SK-N-SH (cell line): ENCODE data around the gene CALCR. TPM values are rescaled to one million over a fixed set of nuclear protein-coding genes. Genes with fewer than 3 reads are reported as not detected.

ENCODE experiments used
- CTCF ChIA-PET: fragments of 300-600, 350-600 bp; formaldehyde crosslinking; extraction: SDS; loops from one replicate; lab custom pipeline; 2021; lab: Yijun Ruan, JAX
- POLR2A ChIA-PET: fragments of 350-600 bp; sonication (Branson Sonifier 250); formaldehyde crosslinking; extraction: SDS; loops from one replicate; lab custom pipeline; 2020; ENCODE audit warnings: antibody characterized with exemption, inconsistent platforms; lab: Yijun Ruan, JAX
- DNase-seq: peaks from one replicate; pipeline ENCODE4 v3.0.0; 2012
- H2AFZ ChIP-seq: fragments of 200-600 bp; sonication (generic); 2 replicates; pipeline ENCODE4 v1.8.1; 2016; ENCODE audit warnings: antibody characterized with exemption, mild to moderate bottlenecking, low read depth
- H3F3A ChIP-seq: fragments of 200-600 bp; sonication (generic); replicated peaks from 2 replicates; pipeline ENCODE3; 2016; ENCODE audit warnings: antibody characterized with exemption, mild to moderate bottlenecking; ENCODE audit not compliant: insufficient read depth
- H3K27ac ChIP-seq, 2 experiments: fragments of 200-500 bp in 1 of 2; fragments of 200-600 bp in 1 of 2; sonication (Bioruptor generic) in 1 of 2; sonication (generic), shearing (Covaris generic) in 1 of 2; 2 replicates each; pipeline versions ENCODE4 v1.5.1 to v1.6.1; 2014 to 2016; ENCODE audit warnings: low read depth in 2 of 2, inconsistent platforms in 1 of 2, low read length in 1 of 2, mild to moderate bottlenecking in 1 of 2, mixed read lengths in 1 of 2
- H3K27me3 ChIP-seq: fragments of 200-600 bp; sonication (generic), shearing (Covaris generic); 2 replicates; pipeline ENCODE4 v1.6.1; 2016; ENCODE audit warnings: mixed run types; ENCODE audit not compliant: insufficient read depth
- H3K36me3 ChIP-seq, 2 experiments: fragments of 200-500 bp in 1 of 2; fragments of 200-600 bp in 1 of 2; sonication (Bioruptor generic) in 1 of 2; sonication (generic) in 1 of 2; replicated peaks in 1 of 2; 2 replicates each; pipeline versions ENCODE3 to v1.5.1; 2014 to 2016; ENCODE audit warnings: low read length in 1 of 2, mild to moderate bottlenecking in 1 of 2; ENCODE audit not compliant: insufficient read depth in 2 of 2, control insufficient read depth in 1 of 2
- H3K4me1 ChIP-seq, 2 experiments: fragments of 200-500 bp in 1 of 2; fragments of 200-600 bp in 1 of 2; sonication (Bioruptor generic) in 1 of 2; sonication (generic), shearing (Covaris generic) in 1 of 2; 2 replicates each; pipeline versions ENCODE4 v1.5.1 to v1.6.1; 2014 to 2016; ENCODE audit warnings: low read depth in 1 of 2, low read length in 1 of 2, mixed run types in 1 of 2; ENCODE audit not compliant: insufficient read depth in 2 of 2, control insufficient read depth in 1 of 2
- H3K4me2 ChIP-seq: fragments of 200-600 bp; sonication (generic), shearing (Covaris generic); 2 replicates; pipeline ENCODE4 v1.6.1; 2017; ENCODE audit warnings: mixed run types
- H3K4me3 ChIP-seq, 2 experiments: fragments of 200-500 bp in 1 of 2; fragments of 200-600 bp in 1 of 2; sonication (Bioruptor generic) in 1 of 2; sonication (generic), shearing (Covaris generic) in 1 of 2; 2 replicates each; pipeline versions ENCODE4 v1.5.1 to v1.8.1; 2014 to 2016; ENCODE audit warnings: low read depth in 2 of 2, inconsistent platforms in 1 of 2, low read length in 1 of 2, mild to moderate bottlenecking in 1 of 2, mixed read lengths in 1 of 2, moderate library complexity in 1 of 2
- H3K79me2 ChIP-seq: fragments of 200-600 bp; sonication (generic); 2 replicates; pipeline ENCODE4 v1.8.1; 2017; ENCODE audit warnings: mild to moderate bottlenecking; ENCODE audit not compliant: insufficient read depth
- H3K9ac ChIP-seq: fragments of 200-600 bp; sonication (generic); 2 replicates; pipeline ENCODE4 v1.6.1; 2017; ENCODE audit warnings: mixed run types
- H3K9me2 ChIP-seq: fragments of 200-600 bp; sonication (generic); 2 replicates; pipeline ENCODE4 v1.6.1; 2017; ENCODE audit warnings: mixed run types
- H3K9me3 ChIP-seq: fragments of 200-600 bp; sonication (generic); 2 replicates; pipeline ENCODE4 v1.6.1; 2017; ENCODE audit warnings: mixed run types, mild to moderate bottlenecking, moderate library complexity
- H4K20me1 ChIP-seq: fragments of 200-600 bp; sonication (generic); 2 replicates; pipeline ENCODE4 v1.6.1; 2017; ENCODE audit warnings: mild to moderate bottlenecking, mixed run types; ENCODE audit not compliant: insufficient read depth
- EP300 ChIP-seq, 2 experiments: IDR thresholded peaks; 2 replicates each; pipeline versions ENCODE4 v1.4.0 to v1.6.1; 2012; ENCODE audit warnings: borderline replicate concordance in 1 of 2, low read depth in 1 of 2, low read length in 1 of 2
- FOSL2 ChIP-seq: IDR thresholded peaks from 2 replicates; pipeline ENCODE4 v1.4.0; 2012; ENCODE audit warnings: low read depth, mild to moderate bottlenecking, moderate library complexity, borderline replicate concordance
- FOXJ3 ChIP-seq: sonication (generic); formaldehyde crosslinking; IDR thresholded peaks from 2 replicates; pipeline ENCODE4 v1.5.1; 2020; ENCODE audit warnings: mild to moderate bottlenecking, missing genetic modification reagents
- FOXM1 ChIP-seq: IDR thresholded peaks from 2 replicates; pipeline ENCODE4 v1.4.0; 2012; ENCODE audit warnings: low read depth, mild to moderate bottlenecking
- NFIC ChIP-seq: IDR thresholded peaks from 2 replicates; pipeline ENCODE4 v1.4.0; 2012; ENCODE audit warnings: borderline replicate concordance
- NRF1 ChIP-seq: IDR thresholded peaks from 2 replicates; pipeline ENCODE4 v1.6.1; 2012; ENCODE audit warnings: low read depth, mild to moderate bottlenecking, low read length
- RAD21 ChIP-seq: IDR thresholded peaks from 2 replicates; pipeline ENCODE4 v1.6.1; 2012; ENCODE audit warnings: mild to moderate bottlenecking, low read length
- RFX5 ChIP-seq: IDR thresholded peaks from 2 replicates; pipeline ENCODE4 v1.6.1; 2012; ENCODE audit warnings: mild to moderate bottlenecking, improper control_type of control experiment, low read length
- RXRA ChIP-seq: IDR thresholded peaks from 2 replicates; pipeline ENCODE4 v1.4.0; 2012; ENCODE audit warnings: low read depth, mild to moderate bottlenecking, borderline replicate concordance
- SIN3A ChIP-seq: IDR thresholded peaks from 2 replicates; pipeline ENCODE4 v1.6.1; 2012; ENCODE audit warnings: low read depth, mild to moderate bottlenecking, low read length, moderate library complexity, borderline replicate concordance
- TCF12 ChIP-seq: IDR thresholded peaks from 2 replicates; pipeline ENCODE4 v1.4.0; 2012
- TEAD4 ChIP-seq: IDR thresholded peaks from 2 replicates; pipeline ENCODE4 v1.4.0; 2012; ENCODE audit warnings: mild to moderate bottlenecking, borderline replicate concordance; ENCODE audit not compliant: insufficient read depth
- USF1 ChIP-seq: IDR thresholded peaks from 2 replicates; pipeline ENCODE4 v1.4.0; 2012; ENCODE audit warnings: low read depth, borderline replicate concordance
- USF2 ChIP-seq: fragments of 150-350 bp; IDR thresholded peaks from 2 replicates; pipeline ENCODE4 v1.6.1; 2017; ENCODE audit warnings: antibody characterized with exemption, low read length, low read depth, borderline replicate concordance
- YY1 ChIP-seq: IDR thresholded peaks from 2 replicates; pipeline ENCODE4 v1.4.0; 2012; ENCODE audit warnings: low read depth, mild to moderate bottlenecking
- ZBTB33 ChIP-seq: IDR thresholded peaks from 2 replicates; pipeline ENCODE4 v1.4.0; 2012; ENCODE audit warnings: low read depth, borderline replicate concordance
- WGBS: methylation state at CpG from one replicate; pipeline ENCODE4 v1.1.6; 2017; ENCODE audit warnings: low lambda C conversion rate; 5-methylcytosine and 5-hydroxymethylcytosine counted together
- polyA plus RNA-seq, 3 experiments: library from polyadenylated mRNA; depleted of rRNA; stranded (reverse); fragments of >200 nt; gene quantifications; 2 replicates each; pipeline ENCODE4 v1.2.3, GENCODE V29; 2012

The CALCR gene
- polyA plus RNA-seq, 1 of the 3 experiments (the other 2 are of a cell fraction): 0.12 TPM

- no peaks in the 10 kb centered on the region for H4K20me1 ChIP-seq
- no peaks in the 10 kb centered on the region for H3K9me3 ChIP-seq
- H3K36me3 ChIP-seq: no peaks in the 10 kb centered on the region
- WGBS: 29% methylated on average over 4 of the region's 4 CpGs
- TF ChIP-seq USF1 (no peak), NRF1 (no peak), USF2 (no peak), NFIC (no peak), FOXJ3 (no peak), RAD21 (no peak), FOSL2 (no peak), TEAD4 (no peak), RXRA (no peak), FOXM1 (no peak)
- no peak overlapping the region for H3K9ac ChIP-seq
- H3K4me1 ChIP-seq: no peaks in the 10 kb centered on the region
- H3K4me3 ChIP-seq: no peak overlapping the region
- no peak overlapping the region for H3K4me2 ChIP-seq
- H3F3A ChIP-seq: no peaks in the 10 kb centered on the region
- H3K27me3 ChIP-seq: no peaks in the 10 kb centered on the region
- CTCF ChIA-PET: no interaction called here
- POLR2A ChIA-PET: no interaction called here
- no peak overlapping the region for H3K27ac ChIP-seq
- no peaks in the 10 kb centered on the region for H3K79me2 ChIP-seq
- H2AFZ ChIP-seq: no peak overlapping the region
- H3K9me2 ChIP-seq: no peaks in the 10 kb centered on the region
- DNase-seq: no peak
Observed at GRCh38 chr7:93516834-93517233, 57.7 kb downstream of the CALCR start.

GRCh38 chr7:93515144-93515543 is 59.4 kb downstream of the CALCR start:
- Histone ChIP-seq H4K20me1 (no peaks in the 10 kb centered on the region), H3K9ac (no peak overlapping the region), H3K79me2 (no peaks in the 10 kb centered on the region), H3F3A (no peaks in the 10 kb centered on the region), H3K36me3 (no peaks in the 10 kb centered on the region), H3K4me3 (no peak overlapping the region), H3K9me2 (no peaks in the 10 kb centered on the region), H3K4me2 (no peak overlapping the region), H3K4me1 (no peaks in the 10 kb centered on the region), H3K9me3 (no peaks in the 10 kb centered on the region), H3K27ac (no peak overlapping the region), H3K27me3 (no peaks in the 10 kb centered on the region), H2AFZ (no peak overlapping the region)
- TF ChIP-seq TCF12 (no peak), FOXJ3 (no peak), ZBTB33 (no peak), TEAD4 (no peak), YY1 (no peak), EP300 (IDR thresholded peaks at IDR 0.05; ENCODE audit: borderline replicate concordance in 1 of 2, low read depth in 1 of 2, low read length in 1 of 2) (no peak), RFX5 (peak; percentile 95), SIN3A (no peak)
- WGBS: 14% methylated on average over 1 of the region's 1 CpG
- POLR2A ChIA-PET: no interaction called here
- CTCF ChIA-PET: interaction anchor here (1.2 kb wide), 1 partner anchor 37 kb away, joined by 3 read pairs; no protein-coding TSS in a partner anchor
- no peak for DNase-seq
